ENCODE data around the gene METTL2B.
A peak's percentile ranks its signal among the peaks of the same experiment; 100 is the strongest.
"Not testable (repeated sequence)": the region's sequence is repeated elsewhere in the genome, so short reads cannot be mapped to it uniquely, and the experiment has no call there.

DNA sequence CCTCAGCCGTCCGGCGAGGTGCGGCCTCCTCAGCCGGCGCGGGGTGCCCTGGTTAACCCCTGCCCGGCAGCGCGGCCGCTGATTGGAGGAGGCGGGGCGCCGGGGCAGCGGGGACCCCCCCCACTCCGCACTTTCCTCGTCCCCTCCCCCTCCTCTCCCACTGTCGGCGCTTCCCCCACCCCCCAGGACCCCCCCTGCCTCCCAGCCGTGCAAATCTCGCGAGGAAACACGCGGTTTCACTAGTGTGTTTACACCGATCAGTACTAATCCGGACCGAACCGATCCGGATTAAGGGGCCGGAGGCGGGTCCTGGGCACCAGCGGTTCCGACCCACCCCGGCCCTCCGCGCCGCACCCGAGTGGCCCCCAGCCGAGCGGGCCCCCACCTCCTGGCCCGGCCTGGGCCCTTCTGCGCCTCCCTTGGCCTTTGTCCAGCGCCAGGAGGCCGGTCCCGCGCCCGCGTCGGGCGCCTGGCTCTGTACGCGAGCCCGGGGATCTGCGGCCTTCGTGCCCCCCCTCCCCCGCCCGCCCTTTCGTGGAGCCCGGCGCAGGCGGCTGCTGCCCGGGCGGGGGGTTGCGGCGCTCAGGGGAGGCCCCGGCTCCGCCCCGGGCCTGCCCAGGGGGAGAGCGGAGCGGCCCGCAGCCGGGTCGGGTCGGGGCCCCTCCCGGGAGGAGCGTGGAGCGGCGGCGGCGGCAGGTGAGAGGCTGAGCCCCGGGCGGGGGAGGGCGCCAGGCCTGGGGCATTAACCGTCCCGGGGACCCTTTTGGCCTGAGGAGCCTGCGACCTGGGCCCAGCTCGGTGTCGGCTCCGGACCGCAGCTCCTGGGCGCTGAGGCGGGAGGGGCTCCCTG lies 54.8 kb downstream of the METTL2B start:
- TF ChIP-seq, protein P1, sequence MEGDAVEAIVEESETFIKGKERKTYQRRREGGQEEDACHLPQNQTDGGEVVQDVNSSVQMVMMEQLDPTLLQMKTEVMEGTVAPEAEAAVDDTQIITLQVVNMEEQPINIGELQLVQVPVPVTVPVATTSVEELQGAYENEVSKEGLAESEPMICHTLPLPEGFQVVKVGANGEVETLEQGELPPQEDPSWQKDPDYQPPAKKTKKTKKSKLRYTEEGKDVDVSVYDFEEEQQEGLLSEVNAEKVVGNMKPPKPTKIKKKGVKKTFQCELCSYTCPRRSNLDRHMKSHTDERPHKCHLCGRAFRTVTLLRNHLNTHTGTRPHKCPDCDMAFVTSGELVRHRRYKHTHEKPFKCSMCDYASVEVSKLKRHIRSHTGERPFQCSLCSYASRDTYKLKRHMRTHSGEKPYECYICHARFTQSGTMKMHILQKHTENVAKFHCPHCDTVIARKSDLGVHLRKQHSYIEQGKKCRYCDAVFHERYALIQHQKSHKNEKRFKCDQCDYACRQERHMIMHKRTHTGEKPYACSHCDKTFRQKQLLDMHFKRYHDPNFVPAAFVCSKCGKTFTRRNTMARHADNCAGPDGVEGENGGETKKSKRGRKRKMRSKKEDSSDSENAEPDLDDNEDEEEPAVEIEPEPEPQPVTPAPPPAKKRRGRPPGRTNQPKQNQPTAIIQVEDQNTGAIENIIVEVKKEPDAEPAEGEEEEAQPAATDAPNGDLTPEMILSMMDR (IDR thresholded peaks at IDR 0.05) = not testable (repeated sequence)
- TF ChIP-seq POLR2A (IDR thresholded peaks at IDR 0.05) = peak; percentile 48 to 58

Data from tibial nerve (tissue), 3 donors.